Airway epithelial cell (primary cell): ENCODE data around the gene TACR3. TPM values are rescaled to one million over a fixed set of nuclear protein-coding genes. Genes with fewer than 3 reads are reported as not detected.

Experiments used
- total RNA-seq: library from RNA; depleted of rRNA; stranded (reverse); fragments of >200 nt; gene quantifications from 2 replicates; pipeline ENCODE4 v1.2.3, GENCODE V29; 2015

The TACR3 gene, protein sequence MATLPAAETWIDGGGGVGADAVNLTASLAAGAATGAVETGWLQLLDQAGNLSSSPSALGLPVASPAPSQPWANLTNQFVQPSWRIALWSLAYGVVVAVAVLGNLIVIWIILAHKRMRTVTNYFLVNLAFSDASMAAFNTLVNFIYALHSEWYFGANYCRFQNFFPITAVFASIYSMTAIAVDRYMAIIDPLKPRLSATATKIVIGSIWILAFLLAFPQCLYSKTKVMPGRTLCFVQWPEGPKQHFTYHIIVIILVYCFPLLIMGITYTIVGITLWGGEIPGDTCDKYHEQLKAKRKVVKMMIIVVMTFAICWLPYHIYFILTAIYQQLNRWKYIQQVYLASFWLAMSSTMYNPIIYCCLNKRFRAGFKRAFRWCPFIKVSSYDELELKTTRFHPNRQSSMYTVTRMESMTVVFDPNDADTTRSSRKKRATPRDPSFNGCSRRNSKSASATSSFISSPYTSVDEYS
- not detected in 2 replicates for total RNA-seq

DNA sequence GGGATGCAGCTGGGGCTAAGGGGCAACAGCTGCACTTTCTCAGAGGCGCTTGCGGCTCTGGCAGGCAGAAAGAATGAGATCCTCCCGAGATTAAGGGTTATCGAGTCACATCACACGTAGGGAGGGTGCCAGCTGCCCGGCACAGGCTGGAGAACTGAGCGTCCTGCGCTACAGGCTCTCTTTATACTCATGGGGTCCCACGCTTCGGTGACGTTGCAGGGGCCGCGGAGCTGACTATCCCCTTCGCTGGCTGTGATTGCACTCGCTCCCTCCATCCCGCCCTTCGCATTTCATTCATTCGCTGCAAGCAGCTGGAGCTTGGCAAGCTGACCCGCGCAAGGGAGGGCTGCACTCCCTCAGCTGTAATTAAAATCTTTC, at the start of gene TACR3:
TACR3 (minus strand) TSS at position 156 of the 378 bp plus-strand sequence. CDS start 310 bp downstream, outside the sequence.

